Epithelial cell of esophagus (primary cell): Measurements from ENCODE around the gene NR6A1.

Experiments used
- DNase-seq: peaks from one replicate; pipeline ENCODE4 v3.0.0; 2010; ENCODE audit warnings: low read depth
- H3K4me3 ChIP-seq: 2 replicates; pipeline ENCODE4 v1.5.1; 2011; ENCODE audit warnings: mild to moderate bottlenecking, low read length, control low read depth
- TF ChIP-seq, protein P1 (sequence below): IDR thresholded peaks from 2 replicates; pipeline ENCODE4 v1.5.1; 2011; ENCODE audit warnings: low read depth, mild to moderate bottlenecking, low read length, control low read depth, inconsistent platforms; ENCODE audit not compliant: insufficient read depth; ENCODE audit errors: missing control alignments

The NR6A1 gene

DNA sequence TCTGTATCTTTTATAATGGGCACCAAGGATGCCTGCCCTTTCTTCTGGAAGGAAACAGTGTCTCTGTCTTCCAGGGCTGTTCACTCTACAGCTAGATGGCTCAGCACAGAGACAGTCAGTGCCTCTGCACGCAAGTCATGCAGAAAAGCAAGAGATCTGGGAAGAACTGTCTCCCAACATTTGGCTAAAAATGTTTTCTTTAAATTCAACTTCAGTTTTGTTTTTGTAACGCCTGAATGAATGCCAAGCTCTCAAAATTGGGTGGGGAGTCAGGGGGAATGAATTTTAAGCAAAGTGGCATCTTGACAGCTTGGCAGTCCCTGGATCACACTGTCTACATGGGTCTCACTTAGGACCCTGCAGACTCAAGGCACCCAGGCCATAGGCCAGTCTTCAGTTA is 18.4 kb upstream of the NR6A1 start:
- no peak for DNase-seq
- no peak overlapping the region for H3K4me3 ChIP-seq
- TF ChIP-seq, protein P1, sequence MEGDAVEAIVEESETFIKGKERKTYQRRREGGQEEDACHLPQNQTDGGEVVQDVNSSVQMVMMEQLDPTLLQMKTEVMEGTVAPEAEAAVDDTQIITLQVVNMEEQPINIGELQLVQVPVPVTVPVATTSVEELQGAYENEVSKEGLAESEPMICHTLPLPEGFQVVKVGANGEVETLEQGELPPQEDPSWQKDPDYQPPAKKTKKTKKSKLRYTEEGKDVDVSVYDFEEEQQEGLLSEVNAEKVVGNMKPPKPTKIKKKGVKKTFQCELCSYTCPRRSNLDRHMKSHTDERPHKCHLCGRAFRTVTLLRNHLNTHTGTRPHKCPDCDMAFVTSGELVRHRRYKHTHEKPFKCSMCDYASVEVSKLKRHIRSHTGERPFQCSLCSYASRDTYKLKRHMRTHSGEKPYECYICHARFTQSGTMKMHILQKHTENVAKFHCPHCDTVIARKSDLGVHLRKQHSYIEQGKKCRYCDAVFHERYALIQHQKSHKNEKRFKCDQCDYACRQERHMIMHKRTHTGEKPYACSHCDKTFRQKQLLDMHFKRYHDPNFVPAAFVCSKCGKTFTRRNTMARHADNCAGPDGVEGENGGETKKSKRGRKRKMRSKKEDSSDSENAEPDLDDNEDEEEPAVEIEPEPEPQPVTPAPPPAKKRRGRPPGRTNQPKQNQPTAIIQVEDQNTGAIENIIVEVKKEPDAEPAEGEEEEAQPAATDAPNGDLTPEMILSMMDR, result no peak

DNA sequence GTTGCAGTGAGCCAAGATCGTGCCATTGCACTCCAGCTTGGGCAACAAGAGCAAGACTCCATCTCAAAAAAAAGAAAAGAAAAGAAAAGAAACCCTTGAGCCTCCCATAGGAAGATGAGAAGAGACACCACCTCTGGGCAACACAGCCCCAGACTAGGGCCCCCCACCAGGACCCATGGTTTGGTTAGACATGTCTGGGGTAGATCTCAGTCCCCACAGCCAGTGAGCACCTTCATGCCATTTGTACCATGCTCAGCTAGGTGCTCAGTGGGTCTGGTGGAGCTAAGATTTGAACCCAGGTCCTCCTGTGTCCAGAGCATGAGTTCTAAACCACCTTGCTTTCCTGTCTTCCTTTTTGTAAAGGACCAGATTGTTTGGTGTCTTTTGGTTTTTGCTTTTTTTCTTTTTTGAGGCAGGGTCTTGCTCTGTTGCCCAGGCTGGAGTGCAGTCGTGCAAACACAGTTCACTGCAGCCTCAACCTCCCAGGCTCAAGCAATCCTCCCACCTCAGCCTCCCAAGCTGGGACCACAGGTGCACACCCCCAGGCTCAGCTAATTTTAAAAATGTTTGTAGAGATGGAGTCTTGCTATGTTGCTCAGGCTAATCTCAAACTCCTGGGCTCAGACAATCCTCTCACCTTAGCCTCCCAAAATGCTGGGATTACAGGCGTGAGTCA is 17.6 kb upstream of the NR6A1 start:
- DNase-seq, result no peak
- TF ChIP-seq, protein P1, result no peak
- H3K4me3 ChIP-seq, result no peak overlapping the region

DNA sequence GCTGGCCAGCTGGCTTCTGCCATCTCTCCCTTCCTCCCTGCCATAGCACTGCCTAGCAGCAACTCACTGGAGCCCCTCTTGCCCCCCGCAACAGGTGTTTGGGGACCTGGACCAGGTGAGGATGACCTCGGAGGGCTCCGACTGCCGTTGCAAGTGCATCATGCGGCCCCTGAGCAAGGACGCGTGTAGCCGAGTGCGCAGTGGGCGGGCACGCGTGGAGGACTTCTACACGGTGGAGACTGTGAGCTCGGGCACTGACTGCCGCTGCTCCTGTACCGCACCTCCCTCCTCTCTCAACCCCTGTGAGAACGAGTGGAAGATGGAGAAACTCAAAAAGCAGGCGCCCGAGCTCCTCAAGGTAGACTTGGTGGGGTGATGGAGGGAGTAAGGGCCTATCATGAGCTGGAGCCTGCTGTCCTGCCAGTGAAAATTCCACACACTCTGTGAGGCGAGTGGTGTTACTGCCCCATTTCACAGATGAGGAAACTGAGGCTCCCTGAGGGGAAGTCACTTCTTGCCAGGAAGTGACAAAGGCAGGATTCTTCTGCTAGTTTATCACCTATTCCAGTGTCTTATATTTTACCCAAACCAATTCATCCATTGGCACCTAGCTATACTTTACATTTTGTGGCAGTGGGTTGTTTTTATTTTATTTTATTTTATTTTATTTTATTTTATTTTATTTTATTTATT is 15.9 kb upstream of the NR6A1 start:
- DNase-seq, result no peak

DNA sequence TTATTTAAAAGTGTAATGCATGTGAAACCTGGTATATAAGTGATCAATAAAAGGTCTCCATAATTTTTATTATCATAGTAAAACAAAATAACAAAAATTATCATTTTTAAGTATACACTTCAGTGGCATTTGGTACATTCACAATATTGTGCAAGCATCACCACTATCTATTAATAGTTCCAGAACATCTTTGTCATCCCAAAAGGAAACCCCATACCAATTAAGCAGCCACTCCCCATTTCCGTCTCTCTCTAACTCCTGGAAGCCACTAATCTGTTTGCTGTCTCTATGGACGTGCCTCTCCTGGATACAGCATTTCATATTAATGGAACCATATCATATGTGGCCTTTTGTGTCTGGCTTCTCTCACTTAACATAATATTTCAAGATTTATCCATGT is 13.4 kb upstream of the NR6A1 start:
- peak; percentile 52 for DNase-seq
- no peak overlapping the region for H3K4me3 ChIP-seq
- TF ChIP-seq, protein P1, result no peak

More for the DNA sequence above, 15.9 kb upstream of the NR6A1 start:
- no peak overlapping the region for H3K4me3 ChIP-seq
- TF ChIP-seq, protein P1, result no peak

DNA sequence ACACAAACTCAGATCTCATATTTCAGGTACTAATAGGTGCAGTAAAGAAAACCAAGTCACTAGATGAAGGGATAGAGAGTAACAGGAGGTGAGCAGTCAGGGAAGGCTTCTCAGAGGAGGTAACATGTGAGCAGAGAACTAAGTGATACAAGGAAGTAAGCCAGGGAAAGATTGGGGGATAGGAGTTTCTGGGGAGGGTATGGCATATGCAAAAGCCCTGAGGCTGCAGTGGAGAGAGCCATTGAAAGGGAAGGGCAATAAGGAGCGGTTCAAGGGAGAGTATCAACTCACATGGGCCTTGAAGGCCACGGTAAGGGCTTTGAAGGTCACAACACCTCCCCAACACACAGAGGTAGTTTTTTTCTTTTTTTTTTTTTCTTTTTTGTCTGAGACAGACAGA is 12.7 kb upstream of the NR6A1 start:
- TF ChIP-seq, protein P1, result no peak
- H3K4me3 ChIP-seq, result no peak overlapping the region
- DNase-seq, result no peak

DNA sequence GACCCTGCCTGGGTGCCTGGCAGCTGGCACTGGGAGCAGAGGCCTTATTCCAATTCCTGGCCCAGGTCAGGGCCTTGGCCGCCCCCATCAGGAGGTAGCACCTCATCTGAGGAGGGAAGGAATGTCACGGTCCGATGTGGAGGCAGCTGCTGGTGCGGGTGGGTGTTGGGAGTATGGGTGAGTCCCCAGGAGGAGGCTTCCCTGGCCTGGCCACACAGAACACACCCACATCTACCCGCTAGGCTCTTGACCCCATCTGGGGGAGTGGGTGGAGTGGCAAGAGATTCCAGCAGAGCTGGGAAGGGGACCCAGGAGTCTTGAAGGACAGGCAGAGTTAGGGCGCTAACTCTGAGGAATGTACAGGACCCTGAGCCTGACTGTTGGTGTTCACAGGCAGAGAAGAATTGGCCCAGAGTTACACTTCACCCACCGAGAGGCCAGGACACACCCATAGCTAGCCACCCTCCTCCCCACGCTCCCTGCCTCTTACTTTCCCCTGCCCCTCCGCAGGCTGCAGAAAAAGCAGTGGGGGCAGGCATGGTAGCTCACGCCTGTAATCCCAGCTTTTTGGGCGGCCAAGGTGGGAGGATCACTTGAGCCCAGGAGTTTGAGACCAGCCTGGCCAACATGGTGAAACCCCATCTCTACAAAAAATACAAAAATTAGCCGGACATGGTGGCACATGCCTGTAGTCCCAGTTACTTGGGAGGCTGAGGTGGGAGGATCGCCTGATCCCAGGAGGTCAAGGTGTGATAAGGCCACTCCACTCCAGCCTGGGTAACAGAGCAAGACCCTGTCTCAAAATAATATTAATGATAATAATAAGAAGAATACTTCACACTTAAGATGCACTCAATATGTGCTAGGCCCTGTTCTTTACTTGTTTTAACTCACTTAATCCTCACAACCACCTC is 11.8 kb upstream of the NR6A1 start:
- no peak for DNase-seq
- no peak overlapping the region for H3K4me3 ChIP-seq
- TF ChIP-seq, protein P1, result no peak
